MV-4-11 (cell line): ENCODE data around the gene ZEB2.

Experiments
- DNase-seq: peaks from one replicate; lab custom pipeline; 2025; lab: John Stamatoyannopoulos, UW

Gene ZEB2

DNA sequence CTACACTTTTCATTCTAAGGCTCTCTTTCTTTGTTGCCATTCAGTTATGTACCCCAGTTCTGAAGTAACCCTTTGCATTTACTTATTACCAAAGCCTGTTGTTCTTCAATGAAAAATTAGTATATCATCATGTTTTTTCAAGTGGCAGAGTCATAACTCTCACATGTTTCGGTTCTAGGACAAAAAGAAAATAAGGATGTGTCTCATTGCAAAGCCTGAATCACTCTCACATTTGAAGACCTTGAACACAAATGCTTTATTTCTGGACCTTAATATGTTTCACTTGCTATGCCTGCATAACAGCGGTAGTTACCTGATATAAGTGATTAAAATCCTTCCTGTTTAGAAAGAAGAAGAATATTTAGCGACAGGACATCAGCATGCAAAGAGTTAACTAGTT lies 49.1 kb downstream of the ZEB2 start:
- DNase-seq: no peak

DNA sequence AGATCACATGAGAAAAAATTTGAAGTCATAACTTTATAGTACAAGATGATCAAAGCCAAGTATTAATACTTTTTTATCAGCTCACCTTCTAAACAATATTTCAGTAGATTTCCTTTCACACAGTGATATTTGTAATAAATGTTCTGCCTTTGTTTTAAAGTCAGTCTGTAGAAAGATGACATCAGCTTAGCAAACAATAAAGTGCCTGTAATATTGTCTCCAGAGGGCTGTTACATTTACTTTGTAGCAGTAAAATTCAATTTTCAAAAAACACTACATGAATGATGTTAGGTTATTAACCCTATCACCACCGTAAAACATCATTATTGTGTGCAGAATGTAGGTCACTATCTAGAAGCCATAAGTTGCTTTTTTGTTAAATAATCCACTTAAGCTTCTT lies 49.6 kb downstream of the ZEB2 start:
- DNase-seq: no peak

DNA sequence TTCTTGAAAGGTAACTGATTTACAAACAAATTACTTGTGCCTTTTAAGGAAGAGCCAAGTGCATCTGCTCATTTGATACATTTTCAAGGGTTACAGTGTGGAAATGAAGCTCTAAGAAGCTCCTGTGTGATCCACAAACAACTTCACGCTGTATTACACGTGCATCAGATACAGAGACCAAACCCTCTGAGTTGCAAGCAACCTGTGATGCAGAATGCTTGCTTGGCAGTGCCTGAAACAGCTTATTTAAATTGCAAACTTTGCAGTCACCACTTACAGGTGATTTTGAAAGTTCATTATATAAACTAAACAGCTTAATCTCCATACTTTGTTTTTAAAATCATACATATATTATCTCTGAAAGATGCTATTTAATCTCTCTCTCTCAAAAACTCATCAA lies 50.1 kb downstream of the ZEB2 start:
- no peak for DNase-seq

DNA sequence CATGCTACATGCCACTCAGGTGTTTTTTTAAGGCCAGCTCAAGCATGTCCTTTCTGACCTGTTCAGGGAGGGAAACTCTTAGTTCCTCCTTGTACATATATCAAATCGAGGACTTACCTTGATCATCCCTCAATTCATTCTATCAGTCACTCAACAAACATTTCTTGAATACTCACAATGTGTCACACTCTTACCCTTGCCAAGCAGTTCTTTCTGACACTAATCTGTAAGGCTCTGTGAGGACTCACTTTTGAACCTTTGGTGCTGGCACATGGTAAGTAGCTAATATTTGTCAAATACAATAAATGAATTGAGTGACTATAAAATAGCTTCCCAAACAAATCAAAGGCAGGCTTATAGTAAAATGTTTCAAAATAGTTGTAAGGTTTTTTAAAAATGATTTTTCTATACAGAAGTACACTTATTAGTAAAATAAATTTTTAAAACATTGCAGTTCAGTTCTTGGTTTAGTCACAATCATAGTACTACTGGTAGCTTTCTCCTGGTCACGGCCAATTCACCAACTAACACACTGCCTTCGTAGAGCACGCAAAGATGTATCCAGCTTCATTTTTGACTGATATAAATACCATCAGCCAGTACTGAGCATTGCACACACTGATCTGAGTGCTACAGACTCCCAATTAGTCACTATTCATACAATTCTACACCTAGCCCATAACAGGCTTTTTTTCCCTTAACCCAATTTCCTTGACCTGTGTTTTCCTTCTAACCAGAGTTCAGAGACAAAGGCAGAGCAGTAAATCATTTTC lies 50.9 kb downstream of the ZEB2 start:
- DNase-seq: no peak

DNA sequence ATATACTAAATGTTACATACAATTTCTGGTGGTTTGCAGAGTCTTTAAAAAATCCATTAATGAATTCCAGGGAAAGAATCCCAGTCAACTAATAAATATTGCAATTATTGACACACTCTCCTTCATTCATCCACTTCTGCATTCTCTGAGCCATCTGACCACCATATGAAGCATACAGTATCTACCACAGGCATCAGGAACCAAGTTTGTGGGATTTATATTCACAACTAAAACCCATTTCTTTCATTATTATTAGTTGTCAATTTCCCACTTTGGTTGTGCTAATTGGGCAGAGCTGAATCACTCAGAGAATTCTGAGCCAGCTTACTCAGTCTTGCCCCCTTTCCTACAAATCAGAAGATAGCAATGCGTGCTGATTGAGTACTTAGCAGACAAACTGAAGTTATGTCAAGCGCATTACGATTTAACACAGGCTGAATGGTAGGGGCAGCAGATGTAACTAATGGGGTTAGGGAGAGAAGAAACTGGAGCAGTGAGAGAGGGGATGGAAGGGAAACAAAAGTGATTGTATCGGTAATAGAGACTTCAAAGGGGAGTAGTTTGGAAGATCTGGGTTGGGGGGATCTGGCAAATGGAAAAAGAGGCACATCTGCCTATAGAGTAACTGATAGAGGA lies 52.3 kb downstream of the ZEB2 start:
- DNase-seq: no peak

DNA sequence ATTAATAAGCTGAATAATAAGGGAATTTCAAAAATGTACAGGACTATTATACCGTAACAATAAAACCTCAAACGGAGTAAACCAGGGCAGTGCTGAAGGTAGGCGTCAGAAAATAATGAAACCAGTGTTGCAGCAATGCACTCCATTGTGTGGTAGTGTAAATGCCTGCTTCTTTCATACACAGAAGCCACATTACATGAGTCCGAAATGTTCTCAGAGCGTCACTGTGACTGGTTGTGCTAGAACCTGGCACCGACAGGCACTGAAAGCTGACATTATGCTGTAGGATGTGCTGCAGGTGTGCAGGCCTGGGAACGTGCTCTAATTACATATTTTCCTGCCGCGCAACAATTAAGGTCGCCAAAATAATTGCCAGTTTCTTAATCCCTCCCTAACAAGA lies 53.3 kb downstream of the ZEB2 start:
- no peak for DNase-seq

DNA sequence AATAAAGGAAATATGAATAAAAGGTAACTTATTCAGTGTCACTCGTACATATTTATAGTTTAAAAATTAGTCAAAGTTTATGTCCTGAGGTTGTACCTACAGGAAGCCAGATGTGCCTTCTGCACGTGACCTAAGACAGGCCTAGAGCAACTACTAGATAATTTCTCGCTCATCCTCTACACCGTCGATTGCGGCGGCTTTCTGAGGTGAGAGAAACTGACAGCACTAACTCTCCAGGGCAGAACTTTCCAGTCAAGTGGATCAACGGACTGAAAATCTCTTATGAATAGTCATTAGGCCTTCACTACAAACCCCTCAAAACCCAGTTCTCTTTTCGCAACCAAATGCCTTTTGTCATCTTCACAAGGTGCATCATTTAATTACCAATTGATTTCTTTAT lies 54.2 kb downstream of the ZEB2 start:
- no peak for DNase-seq

DNA sequence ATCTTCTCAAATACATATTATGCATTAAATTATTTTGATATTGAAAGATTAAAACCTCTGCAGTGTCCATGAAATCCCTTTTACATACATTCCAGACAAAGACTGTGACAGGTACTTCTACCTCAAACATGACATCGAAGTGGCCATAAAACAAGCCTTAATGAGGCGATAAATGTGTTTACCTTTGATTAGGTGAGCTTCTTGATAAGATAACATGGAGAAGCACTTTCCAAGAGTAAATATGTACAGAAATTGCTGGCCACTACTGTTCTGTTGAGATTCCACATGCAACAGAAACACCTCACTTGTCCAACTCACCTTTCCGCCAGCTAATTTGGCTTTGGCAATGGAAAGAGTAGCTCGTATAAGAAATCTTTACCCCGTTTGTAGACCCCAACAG lies 55.2 kb downstream of the ZEB2 start:
- no peak for DNase-seq

DNA sequence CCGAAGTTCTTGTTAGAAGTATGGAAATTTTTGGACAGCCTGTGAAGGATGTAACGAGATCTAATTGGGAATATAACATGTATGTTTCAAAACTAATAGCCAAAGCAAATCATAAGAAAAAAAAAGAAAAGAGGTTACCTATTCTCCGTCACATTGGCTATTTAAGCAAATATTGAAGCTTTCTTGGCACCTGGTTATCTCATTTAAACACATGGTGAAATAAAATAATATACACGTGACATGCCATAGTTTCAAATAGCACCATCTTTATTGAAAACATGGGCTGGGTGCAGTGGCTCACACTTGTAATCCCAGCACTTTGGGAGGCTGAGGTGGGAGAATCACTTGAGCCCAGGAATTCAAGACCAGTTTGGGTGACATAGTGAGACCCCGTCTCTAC lies 56.7 kb downstream of the ZEB2 start:
- DNase-seq: no peak

DNA sequence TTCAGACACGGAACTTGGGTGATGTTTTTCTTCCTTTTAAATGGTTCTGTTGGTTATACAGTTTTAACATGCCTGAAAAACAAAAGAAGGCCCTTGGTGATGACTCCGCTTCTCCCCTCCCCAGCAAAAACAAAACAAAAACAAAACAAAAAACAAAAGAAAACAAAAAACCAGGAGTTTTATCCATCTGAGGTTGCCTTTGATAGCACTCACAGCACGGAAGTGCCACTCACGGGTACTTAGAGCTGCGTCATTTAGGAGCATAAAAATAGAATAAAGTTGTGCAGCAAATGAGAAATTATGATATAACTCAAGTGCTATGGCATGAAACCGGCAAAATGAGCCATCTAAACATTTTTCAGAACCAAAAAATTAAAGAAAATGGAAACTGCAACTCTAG lies 57.7 kb downstream of the ZEB2 start:
- no peak for DNase-seq

DNA sequence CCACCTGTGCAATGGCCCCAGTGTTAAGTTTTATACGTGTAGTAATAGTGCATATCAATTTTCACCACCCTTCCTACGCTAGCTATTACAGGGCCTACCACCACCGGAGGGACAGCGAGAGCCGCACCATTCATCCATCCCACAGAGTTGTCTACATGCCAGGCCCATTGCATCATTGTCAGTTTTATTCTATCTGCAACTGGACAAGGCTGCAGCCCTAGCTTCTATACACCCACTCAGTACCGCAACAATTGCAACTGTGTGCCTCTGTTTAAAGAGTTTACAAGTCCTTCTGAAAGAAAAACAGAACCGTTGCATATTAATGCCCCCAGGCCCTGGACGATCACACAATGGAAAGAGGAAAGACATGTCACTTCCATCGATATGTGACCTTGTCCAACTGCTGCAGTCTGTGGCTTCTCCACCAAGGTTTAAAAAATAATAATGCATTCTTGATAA lies 58.6 kb downstream of the ZEB2 start:
- DNase-seq: no peak

DNA sequence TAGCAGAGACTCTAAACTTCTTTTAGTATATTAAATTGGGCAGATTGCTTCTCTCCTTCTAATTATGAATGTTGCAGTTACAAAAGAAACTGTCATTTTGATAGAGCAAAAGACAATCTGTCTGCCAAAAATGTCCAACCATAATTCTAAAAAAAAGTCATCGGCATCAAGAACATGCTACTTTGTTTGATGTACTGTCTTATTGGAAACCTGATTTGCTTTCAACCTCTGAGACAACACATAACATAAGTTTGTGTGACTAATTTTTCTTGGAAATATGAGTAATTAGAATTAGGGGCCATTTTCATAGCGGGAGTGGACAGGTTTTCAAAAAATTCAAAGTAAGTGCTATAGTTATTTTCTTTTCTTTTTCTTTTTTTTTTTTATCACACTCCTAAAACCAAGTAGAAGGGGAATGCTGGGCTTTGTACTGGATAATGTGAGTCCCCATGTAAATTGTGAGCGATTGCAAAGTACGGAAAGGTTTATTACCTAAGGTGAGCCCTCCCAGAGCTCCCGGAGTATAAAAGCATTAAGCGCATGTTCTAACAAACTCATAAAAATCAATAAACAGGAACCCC lies 59.1 kb downstream of the ZEB2 start:
- DNase-seq: no peak

DNA sequence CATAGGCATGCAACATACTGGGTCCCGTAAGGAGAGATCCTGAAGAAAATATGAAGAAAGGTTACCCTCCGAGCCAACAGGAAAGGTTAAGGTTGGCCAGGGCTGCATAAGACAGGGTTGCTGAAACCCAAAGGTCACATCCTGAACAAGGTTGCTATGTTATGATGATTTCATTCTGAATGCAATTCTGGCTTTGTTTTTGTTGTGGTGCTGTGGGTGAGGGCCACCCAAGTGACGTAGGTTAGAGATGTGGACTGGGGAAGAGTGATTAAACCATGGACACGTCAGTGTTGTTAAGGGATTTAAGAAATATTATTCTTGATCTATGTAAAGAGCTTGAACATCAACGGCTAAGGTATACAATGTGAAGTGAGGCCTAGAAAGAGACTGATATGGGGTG lies 60.0 kb downstream of the ZEB2 start:
- no peak for DNase-seq

DNA sequence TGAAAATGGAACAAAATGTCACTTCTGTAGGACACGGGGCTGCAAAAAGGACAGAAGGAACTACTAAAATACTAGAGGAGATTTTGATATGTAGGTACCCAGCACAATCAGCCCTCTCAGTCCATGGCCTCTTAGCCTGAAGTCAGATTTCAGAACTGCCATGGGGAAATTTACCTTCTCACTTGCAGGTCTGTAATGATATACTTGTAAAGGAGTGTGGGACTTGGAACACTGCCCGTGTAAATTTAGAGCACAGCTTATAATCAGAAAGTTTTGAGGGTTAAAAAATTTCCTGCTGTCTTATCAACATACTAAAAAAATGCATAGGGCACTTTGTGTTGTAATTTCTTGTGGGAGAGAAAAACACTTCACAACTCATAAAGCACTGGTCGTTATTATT lies 60.6 kb downstream of the ZEB2 start:
- no peak for DNase-seq

DNA sequence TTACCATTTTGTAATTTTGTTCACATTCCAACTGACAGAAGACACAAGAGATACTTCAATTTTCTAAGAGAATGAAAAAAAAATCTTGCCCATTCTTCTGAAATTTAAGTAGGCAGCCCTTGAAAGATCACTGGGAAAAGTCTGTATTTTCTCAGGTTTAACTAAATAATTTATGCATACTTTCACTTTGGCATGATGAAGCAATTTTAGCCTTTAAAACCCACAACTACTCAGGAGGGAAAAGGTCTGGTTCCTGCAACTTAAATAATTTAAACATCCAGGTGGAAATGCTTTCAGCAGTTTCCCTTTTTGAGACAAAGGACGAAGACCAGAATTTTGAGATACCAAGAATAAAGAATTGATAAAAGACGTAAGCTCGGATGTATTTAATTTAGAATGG lies 61.4 kb downstream of the ZEB2 start:
- no peak for DNase-seq

DNA sequence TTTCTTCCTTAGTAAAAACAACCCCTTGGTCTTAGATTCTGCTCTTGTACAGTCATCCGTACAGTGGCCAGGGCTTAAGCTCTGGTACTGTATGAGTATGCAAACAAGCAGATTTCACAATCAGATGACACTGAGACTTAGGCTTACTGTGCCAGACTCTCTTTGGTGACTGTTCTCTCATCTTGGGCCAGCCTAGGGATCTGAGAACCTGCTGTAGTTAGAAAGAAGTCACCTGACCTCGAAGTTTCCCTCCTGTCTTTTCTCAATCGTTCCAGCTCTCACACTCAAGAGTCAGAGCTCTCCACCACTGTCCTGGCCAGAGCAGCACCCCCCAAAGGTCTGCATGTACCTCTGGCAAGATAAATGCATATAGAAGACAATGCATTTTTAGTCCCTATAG lies 63.2 kb downstream of the ZEB2 start:
- peak; percentile 91 for DNase-seq

DNA sequence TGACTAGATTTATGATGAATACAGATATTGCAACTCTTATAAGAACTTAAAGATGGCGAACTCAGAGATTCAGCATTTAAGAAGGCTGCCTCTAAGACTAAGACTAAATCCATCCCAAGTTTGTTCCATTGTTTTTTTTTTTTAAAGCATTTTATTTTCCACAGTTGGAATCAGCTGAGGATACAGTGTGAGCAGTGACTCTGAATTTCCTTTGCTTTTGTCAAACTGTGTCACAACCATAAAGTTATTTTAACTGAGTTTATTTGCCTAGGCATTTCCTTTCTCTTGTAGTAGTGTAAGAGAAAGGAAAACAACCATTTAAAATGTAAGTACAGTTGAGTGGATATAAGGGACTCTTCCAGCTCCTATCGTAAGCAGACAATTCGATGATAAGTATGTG lies 63.9 kb downstream of the ZEB2 start:
- DNase-seq: no peak

DNA sequence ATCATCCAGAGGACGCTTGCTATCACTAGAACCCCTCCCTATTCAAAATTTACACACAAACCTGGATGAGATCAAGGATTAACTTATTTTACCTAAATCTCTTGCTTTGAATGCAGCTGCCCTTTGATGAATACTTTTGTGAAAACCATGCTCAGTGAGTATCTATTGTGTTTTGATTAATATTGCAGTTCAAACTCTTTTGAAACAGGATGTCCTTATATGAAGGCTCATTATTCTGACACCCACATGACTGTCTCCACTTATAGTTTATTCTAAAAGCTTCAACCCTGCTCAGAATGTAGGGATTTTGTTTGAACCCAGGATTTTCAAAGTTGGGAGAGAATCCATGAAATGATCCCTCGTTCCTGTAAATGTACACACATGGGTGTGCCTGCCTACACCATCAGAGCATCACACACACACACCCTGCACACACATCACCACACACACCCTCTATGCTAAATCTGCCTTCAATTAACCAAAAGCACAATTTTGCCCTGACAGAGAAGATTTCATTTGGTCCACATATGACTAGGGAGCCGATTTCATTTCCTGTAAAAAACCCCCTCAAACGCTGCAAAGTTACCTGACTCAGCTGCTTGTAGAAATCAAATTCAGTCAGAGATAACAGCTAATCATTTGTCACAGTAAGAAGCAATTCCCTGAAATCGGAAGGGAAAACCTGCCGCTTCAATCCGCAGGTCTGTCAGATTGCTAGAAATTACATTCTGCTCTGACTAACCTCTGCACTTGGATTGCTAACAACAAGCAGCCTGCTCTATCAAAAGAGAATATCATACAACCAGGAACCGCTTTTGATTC lies 65.2 kb downstream of the ZEB2 start:
- no peak for DNase-seq

DNA sequence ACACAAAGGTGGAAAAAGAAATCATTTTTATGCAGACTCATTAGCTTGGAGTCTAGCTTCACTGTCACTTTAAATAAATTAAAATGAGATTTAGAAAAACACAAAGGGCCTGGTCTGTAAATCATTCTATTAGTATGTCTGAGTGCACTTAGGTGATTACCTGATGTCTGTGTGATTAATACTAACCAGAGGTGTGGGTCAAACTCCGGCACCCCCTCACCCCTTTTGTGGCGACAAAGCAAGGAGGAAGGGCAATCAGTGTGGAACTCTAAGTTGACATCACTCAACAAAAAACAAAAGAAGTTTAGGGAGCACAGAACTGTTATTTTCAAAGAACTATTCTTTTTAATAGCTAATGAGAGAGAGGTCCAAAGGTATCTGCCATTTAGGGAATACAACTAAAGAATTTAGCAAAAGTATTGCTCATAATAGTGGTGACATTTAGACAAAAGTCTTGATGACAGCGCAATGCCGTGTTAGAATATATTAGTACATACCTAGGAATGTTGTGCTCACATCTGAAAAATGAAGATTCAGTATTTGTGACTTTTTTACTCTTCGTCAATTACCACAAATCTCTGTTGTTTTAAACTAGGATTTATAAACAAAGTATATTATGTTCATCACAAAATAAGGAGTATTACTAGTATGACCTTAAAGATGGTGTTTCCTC lies 66.3 kb downstream of the ZEB2 start:
- no peak for DNase-seq

DNA sequence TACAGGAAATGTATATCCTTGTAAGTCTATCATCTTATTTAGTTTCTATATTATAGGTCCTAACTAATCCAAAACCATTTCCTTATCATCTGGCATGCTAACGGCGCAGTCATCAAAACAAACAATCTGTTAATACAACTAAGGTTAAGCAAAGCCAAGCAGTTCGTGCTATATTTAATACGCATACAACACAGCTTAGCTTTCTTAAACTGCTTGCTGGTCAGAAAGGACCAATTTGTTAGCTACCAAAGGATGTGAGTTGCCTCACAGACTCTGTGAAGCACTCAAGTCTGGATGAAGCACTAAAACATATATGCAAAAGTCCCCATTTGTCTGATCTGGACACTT lies 67.0 kb downstream of the ZEB2 start:
- no peak for DNase-seq

DNA sequence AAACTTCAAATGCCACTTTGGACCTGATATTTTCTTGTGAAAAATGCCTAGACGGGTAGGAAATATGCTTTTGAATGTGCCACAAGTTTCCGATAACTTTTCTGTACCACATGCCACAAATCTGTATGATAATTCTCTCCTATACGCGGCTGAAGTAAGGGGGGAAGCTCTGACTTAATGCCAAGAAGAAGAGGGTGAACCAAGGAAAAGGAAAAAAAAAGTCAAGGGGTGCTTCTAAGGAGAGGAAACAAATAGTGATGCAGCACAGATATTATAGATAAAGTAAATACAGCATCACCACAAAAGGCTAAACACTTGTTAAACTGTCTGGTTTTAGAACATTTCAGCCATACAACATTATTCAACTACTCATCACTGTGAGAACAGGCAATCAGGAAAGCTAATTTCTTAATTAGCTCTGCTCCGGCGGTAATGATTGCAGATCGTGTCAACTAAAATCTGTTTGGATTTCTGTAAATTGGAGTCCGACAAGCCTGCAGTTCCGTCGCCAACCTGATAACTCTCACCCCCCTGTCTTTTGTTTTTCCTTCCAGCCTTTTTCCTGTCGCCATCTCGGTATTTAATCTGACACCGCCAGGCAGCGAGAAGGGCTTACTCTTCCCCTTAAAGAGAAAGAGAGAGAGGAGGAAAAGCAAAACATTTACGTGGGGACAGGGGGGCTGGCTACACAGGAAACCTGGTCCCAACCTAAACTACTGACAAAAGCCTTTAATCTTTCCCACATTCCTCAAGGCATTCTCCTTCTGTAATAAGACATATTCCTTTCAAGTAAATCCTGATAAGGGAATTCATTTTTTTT lies 67.5 kb downstream of the ZEB2 start:
- DNase-seq: no peak
